ENCODE data around the gene HK1.

Gene HK1

GRCh38 chr10:69364232-69364940 is 86.1 kb downstream of the HK1 start:
- H3K27ac ChIP-seq (ENCODE audit: low read depth, low read length): no peak overlapping the region
- no peak overlapping the region for H3K4me3 ChIP-seq (ENCODE audit: low read depth, low read length)
- no peak overlapping the region for H2BK120ac ChIP-seq (ENCODE audit: insufficient read depth, low read length, poor library complexity)
- peaks cover 14 to 18% of the 10 kb centered on the region in 2 experiments for H3K4me1 ChIP-seq (ENCODE audit: control insufficient read depth in 1 of 2, insufficient read depth in 2 of 2, low read length in 2 of 2)
- H3K9me3 ChIP-seq (ENCODE audit: insufficient read depth, low read depth, low read length): no peaks in the 10 kb centered on the region
- no peak overlapping the region for H4K8ac ChIP-seq (ENCODE audit: low read depth, low read length)
- no peak overlapping the region for H2BK12ac ChIP-seq (ENCODE audit: low read length)
- H4K12ac ChIP-seq (ENCODE audit: low read depth, low read length): no peak overlapping the region
- H2AK5ac ChIP-seq (ENCODE audit: low read length): no peak overlapping the region
- no peak overlapping the region for H3K14ac ChIP-seq (ENCODE audit: low read length)
- H3K36me3 ChIP-seq (ENCODE audit: control insufficient read depth in 1 of 2, insufficient read depth in 2 of 2, low read length in 2 of 2): peaks cover 43 to 51% of the 10 kb centered on the region in 2 experiments
- H3K9ac ChIP-seq (ENCODE audit: low read length): no peak overlapping the region
- H2BK5ac ChIP-seq (ENCODE audit: low read depth, low read length, poor library complexity): no peak overlapping the region
- H3K79me1 ChIP-seq (ENCODE audit: low read length): no peaks in the 10 kb centered on the region
- no peak overlapping the region for H3K4ac ChIP-seq (ENCODE audit: low read depth, low read length)
- no peaks in the 10 kb centered on the region for H3K27me3 ChIP-seq (ENCODE audit: insufficient read depth, low read length)
- no peak overlapping the region for H3K4me2 ChIP-seq (ENCODE audit: low read length)
- DNase-seq: peak in 1 of 2 donors; percentile 22
- no peak overlapping the region for H3K18ac ChIP-seq (ENCODE audit: low read length)
- H2AFZ ChIP-seq (ENCODE audit: insufficient read depth, low read length, poor library complexity): no peak overlapping the region
- peaks cover 4% of the 10 kb centered on the region for H3K79me2 ChIP-seq (ENCODE audit: control insufficient read depth, insufficient read depth, low read length, poor library complexity)
- no peak overlapping the region for H3K23ac ChIP-seq (ENCODE audit: low read length)
- WGBS (ENCODE audit: extremely low coverage, insufficient coverage, insufficient read length): no CpG with 5 or more reads among the region's 9 CpGs
- H4K91ac ChIP-seq (ENCODE audit: low read depth, low read length): no peak overlapping the region

GRCh38 chr10:69366738-69367137 is 88.4 kb downstream of the HK1 start:
- no peaks in the 10 kb centered on the region for H3K79me1 ChIP-seq (ENCODE audit: low read length)
- no peak overlapping the region for H4K91ac ChIP-seq (ENCODE audit: low read depth, low read length)
- no peak overlapping the region for H2AK5ac ChIP-seq (ENCODE audit: low read length)
- H3K14ac ChIP-seq (ENCODE audit: low read length): no peak overlapping the region
- no peak overlapping the region for H3K18ac ChIP-seq (ENCODE audit: low read length)
- H3K4ac ChIP-seq (ENCODE audit: low read depth, low read length): peak overlapping the region; percentile 21
- no peak overlapping the region for H4K12ac ChIP-seq (ENCODE audit: low read depth, low read length)
- H3K4me2 ChIP-seq (ENCODE audit: low read length): no peak overlapping the region
- H2BK120ac ChIP-seq (ENCODE audit: insufficient read depth, low read length, poor library complexity): no peak overlapping the region
- no peaks in the 10 kb centered on the region for H3K79me2 ChIP-seq (ENCODE audit: control insufficient read depth, insufficient read depth, low read length, poor library complexity)
- no peak overlapping the region for H3K9ac ChIP-seq (ENCODE audit: low read length)
- no peak overlapping the region for H2AFZ ChIP-seq (ENCODE audit: insufficient read depth, low read length, poor library complexity)
- peaks cover 6 to 9% of the 10 kb centered on the region in 2 experiments for H3K4me1 ChIP-seq (ENCODE audit: control insufficient read depth in 1 of 2, insufficient read depth in 2 of 2, low read length in 2 of 2)
- H2BK12ac ChIP-seq (ENCODE audit: low read length): no peak overlapping the region
- no peak for DNase-seq
- H2BK5ac ChIP-seq (ENCODE audit: low read depth, low read length, poor library complexity): no peak overlapping the region
- no peak overlapping the region for H4K8ac ChIP-seq (ENCODE audit: low read depth, low read length)
- no peak overlapping the region for H3K4me3 ChIP-seq (ENCODE audit: low read depth, low read length)
- H3K23ac ChIP-seq (ENCODE audit: low read length): no peak overlapping the region
- H3K27me3 ChIP-seq (ENCODE audit: insufficient read depth, low read length): no peaks in the 10 kb centered on the region
- H3K27ac ChIP-seq (ENCODE audit: low read depth, low read length): no peak overlapping the region
- no peaks in the 10 kb centered on the region for H3K9me3 ChIP-seq (ENCODE audit: insufficient read depth, low read depth, low read length)
- H3K36me3 ChIP-seq (ENCODE audit: control insufficient read depth in 1 of 2, insufficient read depth in 2 of 2, low read length in 2 of 2): peaks cover 37 to 49% of the 10 kb centered on the region in 2 experiments
- no CpG with 5 or more reads among the region's 5 CpGs for WGBS (ENCODE audit: extremely low coverage, insufficient coverage, insufficient read length)

GRCh38 chr10:69367469-69367868 is 89.2 kb downstream of the HK1 start:
- Histone ChIP-seq H2BK5ac (ENCODE audit: low read depth, low read length, poor library complexity) (no peak overlapping the region), H3K4me1 (ENCODE audit: control insufficient read depth in 1 of 2, insufficient read depth in 2 of 2, low read length in 2 of 2) (peaks cover 4 to 5% of the 10 kb centered on the region in 2 experiments), H2BK12ac (ENCODE audit: low read length) (no peak overlapping the region), H3K18ac (ENCODE audit: low read length) (no peak overlapping the region), H3K79me2 (ENCODE audit: control insufficient read depth, insufficient read depth, low read length, poor library complexity) (no peaks in the 10 kb centered on the region), H3K4ac (ENCODE audit: low read depth, low read length) (no peak overlapping the region), H2AFZ (ENCODE audit: insufficient read depth, low read length, poor library complexity) (no peak overlapping the region), H3K36me3 (ENCODE audit: control insufficient read depth in 1 of 2, insufficient read depth in 2 of 2, low read length in 2 of 2) (peaks cover 37 to 47% of the 10 kb centered on the region in 2 experiments), H3K9me3 (ENCODE audit: insufficient read depth, low read depth, low read length) (no peaks in the 10 kb centered on the region), H3K14ac (ENCODE audit: low read length) (no peak overlapping the region), H3K79me1 (ENCODE audit: low read length) (no peaks in the 10 kb centered on the region), H4K91ac (ENCODE audit: low read depth, low read length) (no peak overlapping the region), H3K27me3 (ENCODE audit: insufficient read depth, low read length) (no peaks in the 10 kb centered on the region), H3K4me2 (ENCODE audit: low read length) (no peak overlapping the region), H3K23ac (ENCODE audit: low read length) (no peak overlapping the region), H3K9ac (ENCODE audit: low read length) (peak overlapping the region; percentile 17), H3K27ac (ENCODE audit: low read depth, low read length) (no peak overlapping the region), H4K12ac (ENCODE audit: low read depth, low read length) (no peak overlapping the region), H2AK5ac (ENCODE audit: low read length) (no peak overlapping the region), H2BK120ac (ENCODE audit: insufficient read depth, low read length, poor library complexity) (no peak overlapping the region), H4K8ac (ENCODE audit: low read depth, low read length) (no peak overlapping the region), H3K4me3 (ENCODE audit: low read depth, low read length) (no peak overlapping the region)
- WGBS (ENCODE audit: extremely low coverage, insufficient coverage, insufficient read length): no CpG with 5 or more reads among the region's 4 CpGs
- no peak for DNase-seq

GRCh38 chr10:69372126-69372980 is 94.1 kb downstream of the HK1 start:
- Histone ChIP-seq H3K4me1 (ENCODE audit: control insufficient read depth in 1 of 2, insufficient read depth in 2 of 2, low read length in 2 of 2) (peaks cover 2 to 11% of the 10 kb centered on the region in 2 experiments), H2BK12ac (ENCODE audit: low read length) (no peak overlapping the region), H3K14ac (ENCODE audit: low read length) (no peak overlapping the region), H2BK120ac (ENCODE audit: insufficient read depth, low read length, poor library complexity) (no peak overlapping the region), H3K4me2 (ENCODE audit: low read length) (no peak overlapping the region), H3K18ac (ENCODE audit: low read length) (no peak overlapping the region), H4K8ac (ENCODE audit: low read depth, low read length) (no peak overlapping the region), H4K12ac (ENCODE audit: low read depth, low read length) (no peak overlapping the region), H3K9me3 (ENCODE audit: insufficient read depth, low read depth, low read length) (no peaks in the 10 kb centered on the region), H3K4ac (ENCODE audit: low read depth, low read length) (no peak overlapping the region), H2AFZ (ENCODE audit: insufficient read depth, low read length, poor library complexity) (no peak overlapping the region), H4K91ac (ENCODE audit: low read depth, low read length) (no peak overlapping the region), H3K23ac (ENCODE audit: low read length) (no peak overlapping the region), H3K27ac (ENCODE audit: low read depth, low read length) (no peak overlapping the region), H3K9ac (ENCODE audit: low read length) (no peak overlapping the region), H2AK5ac (ENCODE audit: low read length) (no peak overlapping the region), H3K79me1 (ENCODE audit: low read length) (no peaks in the 10 kb centered on the region), H3K79me2 (ENCODE audit: control insufficient read depth, insufficient read depth, low read length, poor library complexity) (no peaks in the 10 kb centered on the region), H2BK5ac (ENCODE audit: low read depth, low read length, poor library complexity) (no peak overlapping the region), H3K4me3 (ENCODE audit: low read depth, low read length) (no peak overlapping the region), H3K36me3 (ENCODE audit: control insufficient read depth in 1 of 2, insufficient read depth in 2 of 2, low read length in 2 of 2) (peaks cover 40 to 53% of the 10 kb centered on the region in 2 experiments), H3K27me3 (ENCODE audit: insufficient read depth, low read length) (no peaks in the 10 kb centered on the region)
- WGBS (ENCODE audit: extremely low coverage, insufficient coverage, insufficient read length): no CpG with 5 or more reads among the region's 9 CpGs
- peak; percentile 87 to 98 for DNase-seq
